ENCODE measurements around the gene FLNC.

FLNC gene

GRCh38 chr7:128849804-128850490, 19.7 kb downstream of the FLNC start:
- Histone ChIP-seq H3K4me1 (no peaks in the 10 kb centered on the region), H3K27me3 (no peaks in the 10 kb centered on the region), H3K9me3 (no peaks in the 10 kb centered on the region), H3K36me3 (peaks cover 30% of the 10 kb centered on the region), H3K4me3 (ENCODE audit: low read depth, low read length) (no peak overlapping the region)
- DNase-seq: no peak
- TF ChIP-seq, protein P1, sequence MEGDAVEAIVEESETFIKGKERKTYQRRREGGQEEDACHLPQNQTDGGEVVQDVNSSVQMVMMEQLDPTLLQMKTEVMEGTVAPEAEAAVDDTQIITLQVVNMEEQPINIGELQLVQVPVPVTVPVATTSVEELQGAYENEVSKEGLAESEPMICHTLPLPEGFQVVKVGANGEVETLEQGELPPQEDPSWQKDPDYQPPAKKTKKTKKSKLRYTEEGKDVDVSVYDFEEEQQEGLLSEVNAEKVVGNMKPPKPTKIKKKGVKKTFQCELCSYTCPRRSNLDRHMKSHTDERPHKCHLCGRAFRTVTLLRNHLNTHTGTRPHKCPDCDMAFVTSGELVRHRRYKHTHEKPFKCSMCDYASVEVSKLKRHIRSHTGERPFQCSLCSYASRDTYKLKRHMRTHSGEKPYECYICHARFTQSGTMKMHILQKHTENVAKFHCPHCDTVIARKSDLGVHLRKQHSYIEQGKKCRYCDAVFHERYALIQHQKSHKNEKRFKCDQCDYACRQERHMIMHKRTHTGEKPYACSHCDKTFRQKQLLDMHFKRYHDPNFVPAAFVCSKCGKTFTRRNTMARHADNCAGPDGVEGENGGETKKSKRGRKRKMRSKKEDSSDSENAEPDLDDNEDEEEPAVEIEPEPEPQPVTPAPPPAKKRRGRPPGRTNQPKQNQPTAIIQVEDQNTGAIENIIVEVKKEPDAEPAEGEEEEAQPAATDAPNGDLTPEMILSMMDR (IDR thresholded peaks at IDR 0.05; ENCODE audit: low read depth, low read length): no peak

DNA sequence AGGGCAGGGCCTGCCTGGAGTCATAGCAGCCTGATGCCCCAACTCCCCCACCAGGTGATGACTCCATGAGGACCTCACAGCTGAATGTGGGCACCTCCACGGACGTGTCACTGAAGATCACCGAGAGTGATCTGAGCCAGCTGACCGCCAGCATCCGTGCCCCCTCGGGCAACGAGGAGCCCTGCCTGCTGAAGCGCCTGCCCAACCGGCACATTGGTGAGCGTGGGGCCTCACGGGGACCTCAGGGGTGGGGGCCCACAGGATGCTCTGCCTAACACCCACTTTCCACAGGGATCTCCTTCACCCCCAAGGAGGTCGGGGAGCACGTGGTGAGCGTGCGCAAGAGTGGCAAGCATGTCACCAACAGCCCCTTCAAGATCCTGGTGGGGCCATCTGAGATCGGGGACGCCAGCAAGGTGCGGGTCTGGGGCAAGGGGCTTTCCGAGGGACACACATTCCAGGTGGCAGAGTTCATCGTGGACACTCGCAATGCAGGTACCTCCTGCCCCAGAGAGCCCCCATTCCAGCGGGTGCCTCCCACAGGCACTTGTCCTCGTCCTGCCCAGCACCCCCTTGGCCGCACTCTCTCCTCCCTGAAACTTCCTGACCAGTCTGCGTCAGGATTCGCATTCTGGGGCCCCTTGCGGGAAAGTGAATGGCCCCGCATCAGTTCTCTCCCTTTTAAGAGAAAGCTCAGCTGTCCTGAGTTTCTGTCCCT, 22.5 kb downstream of the FLNC start:
- no peak for DNase-seq
- H3K4me3 ChIP-seq (ENCODE audit: low read depth, low read length): no peak overlapping the region
- no peaks in the 10 kb centered on the region for H3K9me3 ChIP-seq
- H3K36me3 ChIP-seq: peaks cover 31% of the 10 kb centered on the region
- H3K27me3 ChIP-seq: no peaks in the 10 kb centered on the region
- TF ChIP-seq, protein P1 (IDR thresholded peaks at IDR 0.05; ENCODE audit: low read depth, low read length): no peak
- H3K4me1 ChIP-seq: no peaks in the 10 kb centered on the region

DNA sequence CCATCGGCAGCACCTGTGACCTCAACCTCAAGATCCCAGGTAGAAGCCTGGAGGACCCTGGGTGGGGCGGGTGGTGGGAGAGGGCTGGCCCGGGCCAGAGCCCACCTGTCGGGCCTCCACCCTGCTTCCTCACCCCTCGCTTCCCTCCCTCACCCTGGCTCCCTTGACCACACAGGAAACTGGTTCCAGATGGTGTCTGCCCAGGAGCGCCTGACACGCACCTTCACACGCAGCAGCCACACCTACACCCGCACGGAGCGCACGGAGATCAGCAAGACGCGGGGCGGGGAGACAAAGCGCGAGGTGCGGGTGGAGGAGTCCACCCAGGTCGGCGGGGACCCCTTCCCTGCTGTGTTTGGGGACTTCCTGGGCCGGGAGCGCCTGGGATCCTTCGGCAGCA, 23.6 kb downstream of the FLNC start:
- Histone ChIP-seq H3K27me3 (no peaks in the 10 kb centered on the region), H3K4me3 (ENCODE audit: low read depth, low read length) (no peak overlapping the region), H3K9me3 (no peaks in the 10 kb centered on the region), H3K4me1 (no peaks in the 10 kb centered on the region), H3K36me3 (peaks cover 31% of the 10 kb centered on the region)
- no peak for DNase-seq
- TF ChIP-seq, protein P1 (IDR thresholded peaks at IDR 0.05; ENCODE audit: low read depth, low read length): no peak

GRCh38 chr7:128854396-128854795, 24.2 kb downstream of the FLNC start:
- peaks cover 31% of the 10 kb centered on the region for H3K36me3 ChIP-seq
- H3K4me3 ChIP-seq (ENCODE audit: low read depth, low read length): no peak overlapping the region
- DNase-seq: no peak
- no peaks in the 10 kb centered on the region for H3K9me3 ChIP-seq
- H3K4me1 ChIP-seq: no peaks in the 10 kb centered on the region
- H3K27me3 ChIP-seq: no peaks in the 10 kb centered on the region
- TF ChIP-seq, protein P1 (IDR thresholded peaks at IDR 0.05; ENCODE audit: low read depth, low read length): no peak

GRCh38 chr7:128855559-128855958, 25.4 kb downstream of the FLNC start:
- Histone ChIP-seq H3K27me3 (no peaks in the 10 kb centered on the region), H3K4me3 (ENCODE audit: low read depth, low read length) (no peak overlapping the region), H3K36me3 (peaks cover 31% of the 10 kb centered on the region), H3K4me1 (no peaks in the 10 kb centered on the region), H3K9me3 (no peaks in the 10 kb centered on the region)
- TF ChIP-seq, protein P1 (IDR thresholded peaks at IDR 0.05; ENCODE audit: low read depth, low read length): no peak
- DNase-seq: no peak
